Measurements from ENCODE around the gene RNF220.

Gene RNF220

DNA sequence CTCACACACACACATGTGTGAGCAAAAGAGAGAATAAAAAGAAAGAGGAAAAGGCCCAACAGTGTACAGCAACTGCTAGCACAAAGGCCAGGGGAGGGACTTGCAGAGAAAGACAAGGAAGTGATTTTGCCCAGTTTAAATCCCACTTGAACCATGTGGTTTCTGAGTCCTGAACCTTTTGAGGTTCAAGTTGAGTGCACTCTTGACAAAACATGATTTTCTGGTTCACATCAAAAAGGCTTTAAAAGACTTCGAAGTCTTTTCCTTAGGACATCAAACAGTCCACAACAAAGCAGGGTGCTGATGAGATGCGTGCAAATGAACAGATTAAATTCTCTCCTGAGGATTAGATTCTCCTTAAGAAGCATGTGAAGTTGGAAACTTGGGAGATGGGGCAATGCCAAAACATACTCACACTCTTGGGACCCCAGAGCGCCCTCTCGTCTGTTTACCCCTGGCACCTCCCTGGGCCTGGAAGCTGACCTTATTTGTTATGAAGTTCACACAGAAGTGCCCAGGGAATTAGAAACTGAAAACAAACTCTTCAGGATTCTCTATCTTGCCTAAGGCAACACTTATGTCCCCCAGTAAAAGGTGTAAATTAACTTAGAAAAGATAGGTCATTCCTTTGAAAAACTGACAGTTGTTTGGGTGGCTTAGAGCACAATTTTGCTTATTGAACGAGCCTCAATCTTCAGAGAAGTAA, 31.5 kb downstream of the RNF220 start:
- DNase-seq, result no peak

DNA sequence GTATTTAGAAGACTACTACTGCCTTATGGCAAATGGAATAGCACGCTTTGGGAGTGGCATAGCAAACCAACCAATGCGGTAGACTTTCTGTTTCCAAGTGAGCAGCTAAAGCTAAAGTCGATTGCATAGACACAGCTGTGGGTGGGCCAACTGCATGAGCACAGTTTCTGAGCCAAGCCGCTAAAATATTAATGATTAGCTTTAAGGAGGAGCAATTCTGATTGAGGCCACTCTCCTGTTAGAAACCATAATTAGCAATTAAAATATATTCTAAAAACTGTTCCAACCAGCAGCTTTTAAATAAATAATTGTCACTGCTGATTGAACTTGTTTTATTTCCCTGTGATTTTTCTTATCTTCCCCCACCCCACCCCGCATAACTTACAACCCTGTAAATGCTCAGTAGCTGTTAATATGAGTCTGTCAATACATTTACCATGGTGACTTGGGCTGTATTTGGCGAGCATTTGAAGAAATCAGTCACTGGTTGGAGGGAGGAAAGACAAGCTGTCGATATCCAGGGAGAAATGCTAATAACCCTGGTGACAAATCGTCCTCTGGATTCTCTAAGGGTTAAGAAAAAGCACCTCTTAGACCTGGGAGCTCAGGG, 32.2 kb downstream of the RNF220 start:
- DNase-seq, result no peak

DNA sequence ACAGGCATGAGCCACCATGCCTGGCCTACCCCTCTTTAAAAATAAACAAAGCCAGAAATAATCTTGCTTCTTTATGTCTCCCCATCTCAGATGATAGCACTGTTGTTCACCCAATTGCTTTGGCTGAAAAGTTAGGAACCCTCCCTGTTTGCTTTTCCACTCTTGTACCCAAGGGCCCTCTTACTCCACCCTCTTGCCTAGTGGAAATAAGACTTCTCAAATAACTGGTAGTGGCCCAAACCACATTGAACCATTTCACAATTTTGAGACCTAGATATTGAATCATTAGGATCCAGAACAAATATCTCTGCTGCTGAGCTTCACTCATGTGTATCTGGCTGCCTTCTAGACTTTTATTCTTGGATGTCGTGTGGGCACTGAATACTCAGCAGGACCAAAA, 37.7 kb downstream of the RNF220 start:
- DNase-seq, result no peak

DNA sequence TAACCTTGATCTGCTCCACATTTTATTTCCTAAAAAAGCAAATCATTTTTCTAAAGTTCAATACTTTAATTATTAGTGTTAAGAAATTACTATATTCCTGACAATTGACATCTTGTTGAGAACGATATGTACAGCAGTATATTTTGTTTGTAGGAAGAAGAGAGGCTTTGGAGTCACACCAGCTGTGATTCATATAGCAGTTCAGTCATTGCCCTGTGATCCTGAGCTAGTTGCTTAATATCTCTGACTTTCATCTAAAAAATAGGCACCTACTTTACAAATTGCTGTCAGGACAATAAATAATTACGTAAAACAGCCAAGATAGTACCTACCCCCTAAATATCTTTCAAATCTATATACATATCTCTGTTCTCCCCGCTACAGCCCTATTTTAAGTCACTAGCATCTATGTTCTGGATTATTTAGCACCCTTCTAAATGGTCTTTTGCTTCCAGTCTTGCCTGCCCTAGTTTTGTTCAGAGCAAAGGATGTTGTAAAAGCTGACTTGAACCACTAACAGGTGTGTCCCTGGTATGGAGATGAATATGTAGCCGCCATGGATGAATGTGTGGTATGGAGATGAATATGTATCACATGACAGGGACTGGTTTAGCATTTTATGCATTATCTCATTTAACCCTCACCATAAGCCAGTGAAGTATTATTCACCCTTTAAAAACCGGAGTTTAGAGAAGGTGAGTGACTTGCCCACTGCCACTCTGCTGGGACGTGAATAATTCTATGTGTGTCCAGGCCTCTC, 42.2 kb downstream of the RNF220 start:
- DNase-seq, result no peak

DNA sequence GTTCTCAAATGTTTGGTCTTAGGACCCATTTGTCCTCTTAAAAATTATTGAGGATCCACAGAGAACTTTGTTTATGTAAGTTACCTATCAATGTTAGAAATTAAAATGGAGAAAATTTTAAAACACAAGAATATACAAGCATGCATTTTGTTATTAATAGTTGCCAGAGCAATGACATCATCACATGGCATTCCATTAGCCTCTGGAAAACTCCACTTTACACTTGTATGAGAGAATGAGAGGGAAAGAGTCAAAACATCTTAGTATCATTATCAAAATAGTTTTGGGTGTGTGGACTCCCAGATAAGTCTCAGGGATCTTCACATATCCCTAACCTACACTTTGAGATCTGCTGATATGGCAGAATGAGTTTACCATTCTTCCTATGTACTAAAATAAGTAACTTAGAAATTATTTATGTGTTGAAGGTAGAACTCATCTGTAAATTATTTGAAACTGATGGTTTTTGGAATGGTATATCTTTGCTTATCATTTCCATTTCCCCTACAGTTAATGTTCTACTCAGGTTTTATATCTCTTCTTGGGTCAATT, 48.8 kb downstream of the RNF220 start:
- no peak for DNase-seq

DNA sequence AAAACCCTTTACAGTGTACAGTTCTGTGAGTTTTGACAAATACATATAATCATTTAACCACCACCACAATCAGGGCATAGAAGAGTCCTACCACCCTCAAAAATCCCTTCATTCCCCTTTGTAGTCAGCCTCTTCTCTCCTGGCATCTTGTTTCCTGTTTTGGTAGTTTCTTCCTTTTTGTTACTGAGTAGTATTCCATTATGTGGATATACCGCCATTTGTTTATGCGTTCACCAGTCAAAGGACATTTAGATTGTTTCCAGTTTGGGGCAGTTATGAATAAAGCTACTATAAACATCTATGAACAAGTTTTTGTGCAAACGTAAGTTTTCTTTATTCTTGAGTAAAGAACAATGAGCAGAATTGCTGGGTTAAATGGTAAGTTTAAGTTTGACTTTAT, 49.6 kb downstream of the RNF220 start:
- no peak for DNase-seq

DNA sequence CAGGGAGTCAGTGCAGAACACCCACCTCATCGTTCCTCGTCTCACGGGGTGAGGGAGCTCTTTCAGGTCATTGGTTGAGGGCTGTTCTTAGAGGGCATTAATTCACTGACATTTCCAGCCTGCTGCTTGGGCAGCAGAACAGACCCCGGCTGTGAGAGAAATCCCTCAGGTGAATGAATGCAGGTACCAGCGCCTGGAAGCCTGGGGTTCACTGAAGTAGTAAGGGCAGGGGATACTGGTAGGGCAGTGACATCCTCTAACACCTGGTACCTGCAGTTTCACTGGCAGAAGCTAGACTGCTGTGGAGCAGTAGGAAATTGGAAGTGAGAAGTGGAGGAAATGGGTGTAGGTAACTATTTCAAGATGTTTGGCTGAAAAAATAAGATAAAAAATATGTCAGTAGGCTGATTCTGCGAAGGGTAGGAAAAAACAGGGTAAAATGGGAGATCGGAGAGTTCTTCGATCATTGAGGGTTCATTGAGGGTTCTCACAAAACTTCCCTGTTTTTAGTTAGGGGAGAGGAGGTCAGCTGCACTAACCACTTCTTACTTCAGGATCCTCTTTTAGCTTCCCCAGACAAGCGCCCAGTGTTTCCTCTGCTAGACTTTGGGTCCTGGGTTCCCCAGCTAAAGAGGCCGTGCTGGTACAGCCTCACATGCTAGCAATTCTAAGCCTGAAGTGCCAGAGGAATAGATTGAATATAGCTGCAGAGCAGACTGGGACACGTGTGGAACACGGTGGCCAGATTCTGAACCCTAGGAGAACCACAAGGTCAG, 55.2 kb downstream of the RNF220 start:
- DNase-seq, result peak; percentile 65

DNA sequence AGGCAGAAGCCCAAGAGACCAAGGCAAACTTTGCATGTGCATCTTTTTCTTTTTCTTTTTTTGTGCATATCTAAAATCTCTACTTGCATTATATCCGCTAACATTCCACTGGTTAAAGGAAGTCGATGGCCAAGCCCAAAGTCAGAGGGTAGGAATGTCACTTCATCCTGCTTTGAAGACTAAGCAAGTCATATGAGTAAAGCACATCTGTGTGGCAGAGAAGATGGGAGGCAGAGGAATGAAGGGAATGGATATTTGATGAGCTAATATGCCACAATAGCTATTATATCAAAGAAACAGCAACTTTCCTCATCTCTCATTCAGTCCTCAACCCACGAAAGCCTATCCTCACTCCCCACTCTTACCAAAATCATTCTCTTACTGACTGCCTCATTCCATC, 59.3 kb downstream of the RNF220 start:
- DNase-seq, result no peak

DNA sequence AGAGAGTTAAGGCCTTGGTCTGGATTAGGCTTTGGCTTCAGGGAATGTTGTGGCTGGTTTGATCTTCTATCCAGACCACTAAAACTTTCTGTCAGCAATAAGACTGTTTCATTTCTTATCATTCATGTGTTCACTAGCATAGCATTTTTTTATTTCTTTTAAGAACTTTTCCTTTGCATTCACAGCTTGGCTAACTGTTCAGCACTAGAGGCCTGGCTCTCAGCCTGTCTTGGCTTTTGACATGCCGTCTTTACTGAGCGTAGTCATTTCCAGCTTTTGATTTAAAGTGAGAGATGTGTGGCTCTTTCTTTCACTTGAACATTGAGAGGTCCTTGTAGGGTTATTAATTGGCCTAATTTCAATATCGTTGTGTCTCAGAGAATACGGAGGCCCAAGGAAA, 62.5 kb downstream of the RNF220 start:
- DNase-seq, result no peak

DNA sequence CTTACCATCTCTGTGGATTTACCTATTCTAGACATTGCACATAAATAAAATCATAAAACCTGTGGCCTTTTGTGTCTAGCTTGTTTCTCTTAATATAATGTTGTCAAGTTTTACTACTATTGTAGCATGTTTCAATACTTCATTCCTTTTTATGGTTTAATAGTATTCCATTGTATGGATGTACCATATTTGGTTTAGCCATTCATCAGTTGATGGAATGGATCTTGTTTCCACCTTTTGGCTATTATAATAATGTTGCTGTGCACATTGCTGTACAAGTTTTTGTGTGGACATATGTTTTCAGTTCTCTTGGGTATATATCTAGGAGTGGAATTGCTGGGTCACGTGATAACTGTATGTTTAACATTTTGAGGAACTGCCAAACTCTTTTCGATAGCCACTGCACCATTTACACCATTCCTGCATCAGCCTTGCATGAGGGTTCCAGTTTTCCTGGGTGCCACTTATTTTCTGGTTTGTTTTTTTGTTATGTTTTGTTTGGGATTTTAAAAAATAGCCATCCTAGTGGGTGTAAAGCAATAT, 66.9 kb downstream of the RNF220 start:
- DNase-seq, result no peak

DNA sequence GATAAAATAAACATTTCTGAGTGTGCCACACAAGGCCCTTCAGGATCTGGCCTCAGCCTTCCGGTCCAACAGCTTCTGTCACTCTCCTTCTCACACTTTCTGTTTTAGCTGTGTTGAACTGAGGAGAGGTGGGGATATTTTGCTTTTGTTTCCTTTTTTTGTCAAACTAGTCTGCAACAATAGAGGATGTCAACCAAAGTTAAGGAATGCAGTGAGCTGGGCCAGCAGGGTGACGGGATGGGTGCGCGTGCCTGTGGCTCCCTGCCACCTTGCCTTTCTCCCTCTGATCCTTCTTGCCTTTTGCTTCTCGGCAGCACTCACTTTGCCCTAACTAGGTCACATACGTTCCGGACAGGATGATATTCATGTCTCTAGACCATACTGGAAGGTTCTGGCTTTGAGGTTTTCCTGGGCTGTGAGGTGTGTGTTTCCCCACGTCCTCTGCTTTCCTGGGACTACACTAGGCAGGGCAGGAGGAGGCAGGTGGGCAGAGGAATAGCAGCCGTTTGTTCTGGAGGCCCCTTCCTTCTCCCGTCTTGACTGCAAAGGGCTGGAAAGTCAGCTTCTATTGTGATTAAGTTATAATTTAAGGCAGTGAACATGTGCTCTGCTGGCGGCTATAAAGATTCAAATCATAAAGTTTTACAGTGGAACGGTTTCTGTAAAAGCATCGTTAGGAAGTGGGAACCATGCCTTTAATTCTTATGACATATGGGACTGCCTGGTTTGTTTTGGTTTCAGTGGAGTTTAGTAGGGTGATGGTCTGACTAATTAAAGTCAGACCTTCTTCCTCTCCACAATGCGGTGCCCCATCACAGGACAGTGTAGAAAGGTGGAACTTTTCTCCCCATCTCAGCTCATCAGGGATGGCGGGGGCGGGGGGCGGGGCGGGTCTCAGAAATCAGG, 67.8 kb downstream of the RNF220 start:
- DNase-seq, result peak; percentile 30

DNA sequence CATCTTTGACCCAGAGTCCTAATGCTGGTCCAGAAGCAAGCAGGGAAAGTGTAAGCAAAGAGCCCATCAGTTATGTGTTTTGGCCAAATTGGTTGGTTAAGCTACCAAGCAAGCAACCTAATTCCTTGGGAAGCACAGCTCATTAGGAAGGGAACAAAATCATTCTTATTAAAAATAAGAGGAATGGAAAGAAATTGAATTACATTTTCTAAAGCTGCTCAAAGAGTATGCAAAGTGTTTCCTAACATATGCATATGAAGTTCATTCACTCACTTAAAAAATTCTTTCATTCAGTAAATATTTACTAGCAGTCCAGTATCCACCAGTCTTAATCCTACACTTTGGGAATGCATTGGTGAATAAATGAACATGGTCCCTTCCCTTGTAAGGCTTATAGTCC, 71.8 kb downstream of the RNF220 start:
- DNase-seq, result no peak

DNA sequence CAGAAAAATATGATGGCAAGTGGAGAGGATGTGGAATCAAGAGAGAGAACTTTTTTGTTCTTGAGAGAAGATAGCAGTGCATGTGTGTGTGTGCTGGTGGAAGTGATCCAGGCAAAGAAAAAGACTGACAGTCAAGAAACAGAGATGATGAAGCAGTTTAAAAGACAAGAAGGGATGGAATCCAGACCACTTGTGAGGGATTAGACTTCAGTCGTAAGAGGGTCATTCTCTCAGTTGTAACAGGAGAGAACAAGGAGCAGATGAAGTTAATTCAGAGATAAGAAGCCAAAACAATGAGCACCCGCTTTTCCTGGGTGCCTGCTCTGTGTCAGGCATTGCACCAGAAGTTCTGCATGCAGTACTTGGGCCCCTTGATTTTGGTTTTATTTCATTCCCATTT, 76.6 kb downstream of the RNF220 start:
- DNase-seq, result no peak

DNA sequence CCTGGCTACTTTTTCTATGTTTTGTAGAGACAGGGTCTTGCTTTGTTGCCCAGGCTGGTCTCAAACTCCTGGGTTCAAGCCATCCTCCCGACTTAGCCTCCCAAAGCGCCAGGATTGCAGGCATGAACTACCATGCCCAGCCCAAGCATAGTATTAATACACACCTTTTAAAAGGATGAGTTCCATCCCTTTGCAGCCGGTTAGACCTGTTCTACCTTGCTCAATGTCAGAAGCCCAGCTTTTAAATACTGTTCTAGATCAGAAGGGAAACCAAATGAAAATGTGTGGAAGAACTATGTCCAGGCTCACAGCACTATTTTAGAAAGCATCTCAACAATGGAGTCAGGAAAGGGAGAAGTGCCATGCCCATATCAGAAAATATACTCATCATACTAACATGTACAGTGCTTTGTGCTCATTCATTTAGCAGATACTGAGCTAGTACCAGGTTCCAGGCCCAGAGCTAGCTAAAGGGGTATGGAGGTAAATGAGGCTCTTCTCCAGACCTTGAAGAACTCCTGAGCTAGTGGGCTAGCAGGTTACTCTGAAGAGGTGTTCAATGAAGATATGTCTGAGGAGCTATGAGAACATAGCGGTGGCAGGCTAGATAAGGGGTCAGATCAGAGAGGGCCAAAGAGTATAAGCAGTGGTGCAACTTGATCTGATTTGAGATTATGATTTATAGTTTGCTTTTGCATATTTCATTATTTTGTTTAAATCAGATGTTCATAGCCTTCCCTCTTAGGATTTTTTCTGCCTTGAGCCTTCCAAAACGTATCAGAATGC, 78.2 kb downstream of the RNF220 start:
- peak; percentile 55 for DNase-seq

DNA sequence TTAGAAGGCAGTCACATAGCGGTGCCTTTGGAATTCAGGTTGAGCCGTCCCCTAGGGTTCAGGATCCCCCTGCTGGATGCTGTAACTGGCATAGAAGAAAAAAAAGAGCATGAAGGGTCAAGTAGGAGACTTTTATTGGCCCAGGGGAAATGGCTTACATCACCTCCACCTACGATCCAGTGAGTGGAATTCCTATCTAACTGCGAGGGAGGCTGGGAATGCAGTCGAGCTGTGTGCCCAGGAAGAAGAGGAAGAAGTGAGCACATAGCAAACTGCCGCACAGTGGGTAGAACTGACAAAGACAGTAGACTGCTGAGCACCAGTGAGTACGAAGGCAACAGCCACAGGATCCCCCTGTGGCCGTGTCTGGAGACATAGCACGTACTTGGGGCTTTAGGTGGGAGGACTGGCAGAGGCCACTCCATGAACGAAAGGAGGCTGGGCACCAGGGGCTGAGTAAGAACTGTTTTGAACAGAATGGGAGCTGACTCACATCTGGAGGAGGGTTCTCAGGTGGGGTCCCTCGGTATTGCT, 79.2 kb downstream of the RNF220 start:
- peak; percentile 64 for DNase-seq

DNA sequence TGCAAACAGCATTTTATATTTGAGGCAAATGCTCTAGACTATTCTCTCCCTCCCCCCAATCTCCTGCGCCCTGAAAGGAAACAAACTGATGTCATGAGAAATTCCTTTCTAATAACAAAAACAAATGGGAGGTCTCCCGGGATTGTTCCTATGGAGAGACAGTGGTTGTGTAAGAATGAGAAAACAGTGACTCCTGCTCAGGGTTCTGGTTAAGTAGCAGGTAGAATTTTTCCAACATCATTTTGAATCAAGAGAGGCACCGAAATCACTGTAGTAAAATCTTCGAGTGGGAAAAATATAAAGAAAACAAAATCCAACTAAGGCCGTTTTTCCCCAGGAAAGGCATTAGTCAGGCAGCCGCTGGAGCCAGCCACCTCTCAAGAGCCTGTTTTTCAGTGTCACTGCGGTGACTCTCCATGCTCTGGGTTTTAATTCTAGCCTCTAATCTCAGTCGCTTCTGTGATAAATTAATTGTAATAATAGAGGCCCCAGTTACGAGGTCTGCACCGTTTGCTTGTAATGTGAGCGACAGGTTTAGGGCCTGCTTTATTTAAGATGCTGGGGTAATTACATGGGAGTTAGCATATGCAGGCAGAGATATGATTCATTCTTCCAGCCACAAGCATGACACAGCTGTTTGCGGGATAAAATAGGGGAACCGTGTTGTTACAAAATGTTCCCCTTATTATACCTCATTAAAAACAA, 80.3 kb downstream of the RNF220 start:
- DNase-seq, result peak; percentile 98

DNA sequence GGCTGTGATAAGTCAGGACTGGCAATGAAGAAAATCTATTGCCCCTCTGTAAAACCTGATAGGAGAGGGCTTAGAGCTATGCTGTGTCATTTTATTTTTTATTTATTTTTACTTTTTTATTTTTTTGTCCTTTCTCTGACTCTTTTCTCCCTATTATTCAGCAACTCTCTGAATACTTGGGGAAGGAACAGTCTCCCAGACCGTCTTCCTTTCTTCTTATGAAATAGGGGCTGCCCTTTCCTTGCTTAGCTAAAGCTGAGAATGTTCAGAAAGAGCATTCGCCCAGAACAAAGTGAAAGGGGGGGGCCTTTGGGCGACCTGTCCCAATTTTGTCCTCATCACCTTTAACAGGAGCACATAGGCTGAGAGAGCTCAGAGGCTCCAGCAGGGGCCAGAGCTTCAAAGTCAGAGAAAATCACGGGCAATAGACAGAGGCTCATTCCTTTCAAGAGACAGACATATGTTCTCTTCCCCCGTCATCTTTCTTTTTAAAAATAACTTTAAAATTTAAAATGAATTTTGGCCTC, 80.9 kb downstream of the RNF220 start:
- DNase-seq, result peak; percentile 40

DNA sequence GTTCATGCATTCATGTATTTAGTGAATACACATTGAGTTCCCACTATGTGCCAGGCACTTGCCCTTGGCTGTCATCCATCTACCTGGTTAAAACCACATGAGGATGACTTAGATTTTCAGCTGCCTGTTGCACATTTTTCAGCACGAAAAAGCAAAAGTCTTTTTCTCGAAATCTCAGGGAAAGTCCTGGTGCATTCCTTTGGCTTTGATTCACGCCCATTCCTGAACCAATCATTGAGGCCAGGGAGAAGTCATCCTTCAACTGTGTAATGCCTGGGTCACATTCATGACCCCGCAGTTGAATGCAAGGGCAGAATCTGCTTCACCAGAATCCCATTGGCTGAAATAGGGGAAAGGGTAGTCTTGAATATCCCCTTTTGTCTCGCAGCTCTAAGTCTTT, 84.4 kb downstream of the RNF220 start:
- DNase-seq, result no peak

DNA sequence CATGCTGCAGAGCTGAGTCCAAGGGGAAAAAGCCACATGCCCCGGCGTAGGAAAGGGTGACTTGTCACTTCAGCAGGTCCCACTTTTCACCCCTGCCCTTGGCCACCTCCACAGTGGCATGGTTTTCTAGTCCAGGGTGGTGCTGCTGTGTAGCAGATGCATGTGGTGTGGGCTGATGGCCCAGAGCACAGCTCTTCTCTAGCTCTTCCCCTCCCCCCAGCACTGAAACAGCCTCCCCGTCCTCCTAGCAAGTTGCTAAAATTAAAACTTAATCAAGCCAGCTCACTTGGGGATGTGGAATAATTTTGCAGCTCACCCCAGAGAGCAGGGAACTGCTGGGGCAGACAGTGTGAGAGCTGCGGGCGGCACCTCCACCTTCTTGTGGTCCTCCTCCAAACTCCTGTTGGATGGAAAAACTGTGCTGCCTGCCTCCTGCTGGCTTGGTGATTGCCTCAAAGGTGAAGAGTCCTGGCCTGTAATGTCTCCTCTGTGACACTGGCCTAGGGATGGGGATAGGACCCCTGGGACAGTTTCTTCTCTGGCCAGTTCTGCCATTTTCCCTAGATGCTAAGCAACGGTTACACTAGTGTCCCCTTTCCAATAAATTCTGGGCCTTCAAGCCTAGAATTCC, 91.6 kb downstream of the RNF220 start:
- no peak for DNase-seq

All from hematopoietic multipotent progenitor cell treated with erythropoietin and hydrocortisone succinate and interleukin-3 and kit ligand, for 4 days (in vitro differentiated cells).